GM10248 (cell line): ENCODE measurements around the gene GSDME.

Experiments used
- CTCF ChIA-PET: fragments of 300-600 bp; sonication (Branson Sonifier 250); formaldehyde crosslinking; extraction: SDS; loops from one replicate; lab custom pipeline; 2021; ENCODE audit warnings: antibody characterized with exemption; lab: Yijun Ruan, JAX
- POLR2A ChIA-PET: fragments of 350-650 bp; sonication (Branson Sonifier 250); formaldehyde crosslinking; extraction: SDS; loops from one replicate; lab custom pipeline; 2020; ENCODE audit warnings: antibody characterized with exemption; lab: Yijun Ruan, JAX
- DNase-seq: peaks from one replicate; pipeline ENCODE4 v3.0.0; 2012; ENCODE audit errors: extremely low spot score
- CTCF ChIP-seq: IDR thresholded peaks from 2 replicates; pipeline ENCODE4 v1.5.1; 2012; ENCODE audit warnings: mild to moderate bottlenecking, low read depth; ENCODE audit errors: extremely low read depth, missing control alignments, control extremely low read depth

Gene GSDME

DNA sequence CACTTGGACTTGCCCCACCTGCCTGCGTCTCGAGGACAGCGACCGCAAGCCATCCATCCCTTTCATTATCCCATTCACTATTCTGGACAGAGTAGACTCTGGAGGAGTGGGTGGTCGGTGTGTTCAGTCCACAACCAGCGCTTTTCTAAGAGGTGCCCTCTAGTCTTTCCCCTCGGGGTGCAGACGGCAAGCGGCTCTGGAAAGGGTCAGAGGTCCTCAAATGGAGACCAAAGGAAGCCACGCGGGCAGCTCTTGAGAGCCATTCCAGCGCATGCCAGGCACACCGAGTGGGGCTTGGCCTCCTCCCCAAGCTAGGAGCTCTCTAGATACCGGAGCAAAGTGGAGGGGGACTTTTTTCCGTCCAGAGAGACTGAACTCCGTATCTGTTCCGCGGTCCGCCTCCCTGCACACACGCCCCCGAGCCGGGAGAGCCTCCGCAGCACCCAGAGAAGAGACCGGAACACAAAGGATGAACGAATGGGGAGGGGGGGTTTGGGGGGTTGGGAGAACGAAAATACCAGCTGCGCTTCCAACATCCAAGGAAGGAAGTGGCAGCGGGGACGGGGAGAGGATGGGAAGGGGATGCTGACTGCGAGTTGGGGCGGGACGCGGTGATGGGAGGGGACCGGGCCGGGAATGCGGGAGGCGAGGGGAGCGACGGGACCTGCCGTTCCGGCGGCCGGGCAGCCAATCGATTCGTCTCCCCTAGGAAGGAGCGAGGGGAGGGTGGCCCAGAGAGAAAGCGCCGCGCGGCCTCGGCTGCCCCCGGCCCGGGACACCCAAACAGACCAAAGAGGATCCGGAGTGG lies 515 bp downstream of the GSDME start:
- POLR2A ChIA-PET = interaction anchor here (1.1 kb wide), 1 partner anchor 22 kb away, joined by 3 read pairs; no protein-coding TSS in a partner anchor
- CTCF ChIA-PET = interaction anchor here (0.8 to 2.9 kb wide), 7 partner anchors 8 to 337 kb away, joined by 3 to 14 read pairs (median 3); no protein-coding TSS in a partner anchor
- DNase-seq = peak; percentile 56
- TF ChIP-seq CTCF = no peak

DNA sequence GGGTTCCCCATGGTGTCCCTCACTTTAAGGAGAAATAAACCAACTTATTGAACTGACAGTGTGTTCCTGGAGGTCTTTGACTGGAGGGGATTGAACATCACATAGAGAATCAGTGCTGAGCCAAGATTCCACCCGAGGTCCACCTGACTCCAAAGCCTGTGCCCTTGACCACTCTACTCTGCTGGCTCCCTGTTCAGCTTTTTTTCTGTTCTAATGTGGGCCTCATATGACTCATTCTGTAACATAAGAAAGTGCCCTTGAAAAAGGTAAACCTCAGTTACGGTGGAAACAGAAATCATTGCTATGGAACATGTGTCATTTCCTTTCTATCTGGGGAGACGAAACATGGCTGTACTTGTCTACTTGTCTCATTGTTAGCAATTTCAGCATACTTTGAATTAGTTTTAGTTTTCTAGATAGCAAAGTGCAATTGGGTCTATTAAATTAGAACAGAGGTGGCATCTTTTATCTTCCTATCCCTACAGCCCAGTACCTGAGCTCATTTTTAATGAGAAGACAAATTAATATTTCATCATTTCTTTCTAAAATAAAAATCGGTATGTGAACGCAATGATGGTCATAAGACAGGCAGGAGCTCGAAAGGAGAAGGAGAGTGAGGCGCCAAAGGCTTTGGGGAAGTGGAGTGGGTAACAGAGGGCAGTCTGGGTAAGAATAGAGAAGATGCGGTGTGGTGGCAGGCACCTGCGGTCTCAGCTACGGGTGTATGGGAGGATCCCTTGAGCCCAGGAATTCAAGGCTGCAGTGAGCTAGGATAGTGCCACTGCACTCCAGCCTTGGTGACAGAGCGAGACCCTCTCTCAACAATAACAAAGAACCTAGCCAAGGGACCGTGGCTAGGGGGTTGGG lies 1.5 kb downstream of the GSDME start:
- DNase-seq = peak; percentile 76
- TF ChIP-seq CTCF = no peak
- ChIA-PET CTCF (interaction anchor here (0.8 to 2.9 kb wide), 10 partner anchors 9 to 338 kb away, joined by 3 to 14 read pairs (median 3); no protein-coding TSS in a partner anchor), POLR2A (interaction anchor here (0.5 to 1.3 kb wide), 6 partner anchors 11 to 133 kb away, joined by 3 to 4 read pairs (median 3); no protein-coding TSS in a partner anchor)

- no peak for DNase-seq
- ChIA-PET POLR2A (interaction anchor here (0.5 to 1.3 kb wide), 4 partner anchors 13 to 132 kb away, joined by 3 to 4 read pairs (median 3); no protein-coding TSS in a partner anchor), CTCF (interaction anchor here (1.0 to 2.9 kb wide), 10 partner anchors 9 to 339 kb away, joined by 3 to 14 read pairs (median 3); no protein-coding TSS in a partner anchor)
- no peak for TF ChIP-seq CTCF
Measured at GRCh38 chr7:24754906-24755506, 2.3 kb downstream of the GSDME start.

DNA sequence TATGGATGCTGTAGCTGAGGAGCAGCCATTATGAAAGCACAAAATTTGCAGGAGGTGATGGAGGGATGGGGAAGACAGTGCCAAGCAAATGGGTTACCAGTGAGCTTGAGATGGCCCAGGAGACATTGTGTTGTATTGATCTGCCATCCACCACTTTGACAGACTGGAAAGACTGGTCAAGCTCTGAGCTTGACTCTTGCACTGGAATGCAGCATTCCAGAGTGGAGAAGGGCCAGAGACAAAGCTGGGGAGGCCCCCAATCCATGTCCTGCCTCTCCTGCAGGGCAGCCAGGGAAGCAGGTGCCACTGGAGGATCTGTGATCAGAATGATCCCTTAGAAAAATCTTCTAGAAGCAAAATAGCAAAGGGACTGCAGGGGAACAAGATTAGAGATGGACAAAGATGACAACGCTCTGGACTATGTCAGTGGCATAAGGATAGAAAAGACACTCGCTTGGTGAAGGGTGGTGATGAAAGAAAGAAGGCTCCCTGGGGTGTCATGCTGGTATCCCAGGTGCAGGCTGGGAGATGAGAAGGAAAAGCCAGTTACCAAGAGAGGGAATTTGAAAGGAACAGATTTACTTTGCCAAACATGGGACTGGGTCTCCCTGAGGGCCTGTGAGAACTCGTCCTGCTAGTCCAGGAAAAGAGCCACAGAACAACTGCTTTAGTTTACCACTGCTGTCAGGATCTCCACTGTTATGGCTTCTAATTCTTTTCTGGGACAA lies 5.0 kb downstream of the GSDME start:
- ChIA-PET CTCF (interaction anchor here (0.9 to 2.2 kb wide), 10 partner anchors 11 to 68 kb away, joined by 3 to 9 read pairs (median 6); no protein-coding TSS in a partner anchor), POLR2A (no interaction called here)
- no peak for DNase-seq
- TF ChIP-seq CTCF = no peak

DNA sequence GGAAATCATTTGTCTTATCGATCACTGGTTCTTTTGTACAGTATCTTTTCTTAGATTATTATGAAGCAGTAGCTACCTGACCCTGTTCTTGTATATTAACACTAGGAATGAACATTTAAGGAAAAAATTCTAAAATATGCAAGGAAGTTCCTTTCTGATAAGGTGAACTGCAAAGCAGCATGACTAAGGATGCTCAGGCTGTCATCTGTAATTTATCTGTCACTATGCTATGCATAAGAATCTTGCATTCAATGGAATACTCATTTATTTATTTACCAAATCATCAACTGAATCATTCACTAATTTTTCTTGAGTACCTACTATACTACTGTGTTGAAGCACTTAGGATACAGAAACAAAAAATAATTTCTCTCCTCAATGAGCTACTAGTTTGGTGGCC lies 5.8 kb downstream of the GSDME start:
- CTCF ChIA-PET = interaction anchor here (0.7 to 2.2 kb wide), 10 partner anchors 9 to 69 kb away, joined by 3 to 9 read pairs (median 6); no protein-coding TSS in a partner anchor
- DNase-seq = no peak
- TF ChIP-seq CTCF = no peak
- POLR2A ChIA-PET = no interaction called here
